Measurements from ENCODE around the gene TLE7.
A peak's percentile ranks its signal among the peaks of the same experiment; 100 is the strongest.

The TLE7 gene

DNA sequence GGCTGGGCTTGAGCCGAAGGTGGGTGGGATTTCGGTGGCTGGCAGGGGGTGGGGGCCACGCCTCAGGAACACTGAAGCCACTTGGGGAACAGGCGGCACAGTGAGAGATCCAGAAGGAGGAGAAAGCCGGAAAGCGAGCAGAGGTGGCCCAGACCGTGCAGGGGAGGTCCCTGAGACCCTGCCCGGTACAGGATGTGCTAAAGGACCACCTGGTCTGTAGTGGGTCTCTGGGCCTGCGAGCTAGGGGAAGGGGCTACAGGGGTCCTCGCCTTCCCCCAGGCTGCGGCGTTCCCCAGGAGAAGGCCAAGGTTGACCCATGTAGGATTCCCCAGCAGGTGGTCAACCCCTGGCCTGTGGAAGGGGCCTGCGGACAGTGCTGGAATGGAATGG, at the start of gene TLE7:
Gene TLE7, minus strand, starts transcription at position 4 of the 390 bp plus-strand sequence. CDS start 8,730 bp downstream, outside the sequence.
- FAIRE-seq: no peak

DNA sequence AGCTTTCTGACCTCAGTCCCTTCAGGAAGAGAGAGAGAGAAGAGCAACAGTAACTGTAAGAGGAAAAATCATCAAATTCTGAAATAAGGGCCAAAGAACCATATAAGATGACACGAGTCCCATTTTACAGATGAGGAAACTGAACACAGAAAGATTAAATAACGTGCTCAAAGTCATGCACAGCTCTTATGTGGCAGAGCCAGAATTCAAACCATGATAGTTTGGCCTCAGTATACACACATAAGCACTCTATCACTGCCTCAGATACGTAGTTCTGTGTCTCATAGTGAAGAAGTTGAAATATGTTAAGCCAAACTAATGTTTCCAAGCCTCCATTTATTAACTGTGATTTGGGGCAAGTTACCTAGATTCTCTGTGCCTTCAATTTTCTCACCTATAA, 49.2 kb upstream of the TLE7 start:
- FAIRE-seq: no peak

DNA sequence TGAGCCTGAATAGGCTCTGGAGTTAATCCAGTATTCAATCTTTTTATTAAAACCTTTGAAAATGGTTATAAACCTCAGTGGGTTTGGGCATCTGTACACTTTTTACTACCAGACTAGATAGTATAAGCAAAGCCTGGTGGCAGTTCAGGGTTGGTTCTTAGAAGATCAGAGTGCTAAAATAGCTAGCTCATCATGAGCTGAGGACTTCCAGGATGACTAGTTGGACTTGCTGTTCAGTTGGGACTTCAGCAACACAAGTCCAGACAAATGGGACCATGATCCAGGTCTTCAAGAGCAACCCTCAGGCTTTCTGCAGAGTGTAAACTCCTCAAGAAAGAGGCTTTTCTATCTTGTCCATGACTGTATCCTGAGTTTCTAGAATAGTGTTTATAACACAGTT, 48.5 kb upstream of the TLE7 start:
- FAIRE-seq: no peak

DNA sequence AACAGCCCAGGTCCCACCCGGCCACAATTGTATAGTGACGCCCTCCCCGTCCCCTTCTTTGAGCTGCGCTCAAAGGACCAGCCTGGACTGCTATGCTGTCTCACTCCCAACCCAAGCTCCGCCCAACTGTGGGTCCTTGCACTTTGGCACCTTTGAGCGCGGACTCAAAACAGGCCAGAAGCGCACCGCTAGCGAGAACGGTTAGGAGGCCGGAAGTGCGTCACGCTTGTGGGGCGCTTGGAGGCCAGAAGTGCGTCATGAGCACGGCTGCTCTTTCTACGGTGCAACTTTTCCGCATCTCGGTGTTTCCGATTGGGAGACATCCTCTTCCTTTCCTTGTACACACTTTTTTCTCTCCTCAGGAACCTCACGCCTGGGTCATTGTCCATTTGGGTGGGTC, 47.3 kb upstream of the TLE7 start, which contains the start of gene ZNF19:
Gene ZNF19, minus strand, starts transcription at position 203 of the 400 bp plus-strand sequence. CDS start 7,210 bp downstream, outside the sequence.
- FAIRE-seq: no peak

- peak; percentile 61 for FAIRE-seq
These were observed 42.4 kb upstream of the TLE7 start for GRCh38 chr16:71484006-71484893.

GRCh38 chr16:71482569-71482968, 40.7 kb upstream of the TLE7 start:
- FAIRE-seq: no peak

- FAIRE-seq: no peak
These were observed 39.1 kb upstream of the TLE7 start for GRCh38 chr16:71480956-71481355.

DNA sequence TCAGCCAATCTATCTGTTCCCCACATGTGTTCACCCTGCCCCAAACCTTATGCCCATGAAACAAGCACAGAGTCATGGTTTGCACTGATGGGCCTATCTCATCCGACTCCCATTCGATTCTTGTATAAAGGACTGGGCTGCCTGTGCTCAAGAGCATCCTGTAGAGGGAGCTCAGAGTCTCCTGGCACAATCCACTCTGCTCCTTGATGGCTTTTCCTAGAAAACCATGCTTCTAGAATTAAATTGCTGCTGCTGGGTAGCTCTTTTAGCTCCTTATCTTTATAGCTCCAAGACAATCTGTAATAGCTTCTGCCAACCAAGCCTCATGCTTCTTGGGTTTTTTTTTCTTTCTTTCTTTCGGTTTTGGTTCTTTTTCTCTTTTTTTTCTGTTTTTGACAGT, 37.6 kb upstream of the TLE7 start:
- peak; percentile 72 for FAIRE-seq

GRCh38 chr16:71476457-71477124, 34.7 kb upstream of the TLE7 start:
- no peak for FAIRE-seq

GRCh38 chr16:71474864-71475263, 33.0 kb upstream of the TLE7 start:
- no peak for FAIRE-seq

DNA sequence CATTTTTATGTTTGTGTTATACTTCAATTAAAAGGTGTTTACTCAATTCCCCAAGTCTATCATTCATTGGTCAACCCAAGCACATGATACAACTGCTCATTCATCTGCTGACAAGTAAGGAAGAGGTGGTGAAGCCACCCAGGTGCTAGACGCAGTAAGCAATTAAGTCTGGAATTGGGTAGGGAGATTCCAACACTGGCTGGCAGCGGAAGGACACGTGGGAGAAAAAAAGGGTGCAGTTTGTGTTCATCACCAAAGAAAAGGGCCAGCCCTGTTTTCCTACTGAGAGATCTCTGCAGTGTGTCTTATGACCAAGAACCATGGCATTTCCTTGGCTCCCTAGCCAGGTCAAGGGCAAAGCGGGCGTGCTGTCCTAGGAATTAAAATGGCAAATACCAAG, 32.0 kb upstream of the TLE7 start:
- FAIRE-seq: no peak

- no peak for FAIRE-seq
These were observed 31.1 kb upstream of the TLE7 start for GRCh38 chr16:71472931-71473330.

GRCh38 chr16:71472051-71472450, 30.2 kb upstream of the TLE7 start:
- no peak for FAIRE-seq

GRCh38 chr16:71467810-71468209, 26.0 kb upstream of the TLE7 start:
- FAIRE-seq: no peak

DNA sequence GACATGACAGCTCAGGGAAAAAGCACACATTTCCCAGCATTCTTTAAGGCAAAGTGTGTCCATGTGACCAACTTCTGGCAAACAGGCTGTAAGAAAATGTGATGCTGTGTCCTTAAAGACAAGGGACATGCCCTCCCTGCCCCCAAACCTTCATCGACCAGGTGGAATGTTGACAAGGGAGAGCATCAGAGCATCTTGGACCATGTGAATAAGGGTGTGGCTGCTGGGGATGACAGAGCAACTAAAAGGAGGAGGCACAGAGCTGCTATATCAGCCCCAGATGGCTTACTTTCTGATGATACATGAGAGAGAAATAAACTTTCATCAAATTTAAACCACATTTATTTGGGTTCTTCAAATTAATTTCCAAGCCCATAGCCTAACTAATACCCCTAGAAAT, 22.4 kb upstream of the TLE7 start:
- no peak for FAIRE-seq

DNA sequence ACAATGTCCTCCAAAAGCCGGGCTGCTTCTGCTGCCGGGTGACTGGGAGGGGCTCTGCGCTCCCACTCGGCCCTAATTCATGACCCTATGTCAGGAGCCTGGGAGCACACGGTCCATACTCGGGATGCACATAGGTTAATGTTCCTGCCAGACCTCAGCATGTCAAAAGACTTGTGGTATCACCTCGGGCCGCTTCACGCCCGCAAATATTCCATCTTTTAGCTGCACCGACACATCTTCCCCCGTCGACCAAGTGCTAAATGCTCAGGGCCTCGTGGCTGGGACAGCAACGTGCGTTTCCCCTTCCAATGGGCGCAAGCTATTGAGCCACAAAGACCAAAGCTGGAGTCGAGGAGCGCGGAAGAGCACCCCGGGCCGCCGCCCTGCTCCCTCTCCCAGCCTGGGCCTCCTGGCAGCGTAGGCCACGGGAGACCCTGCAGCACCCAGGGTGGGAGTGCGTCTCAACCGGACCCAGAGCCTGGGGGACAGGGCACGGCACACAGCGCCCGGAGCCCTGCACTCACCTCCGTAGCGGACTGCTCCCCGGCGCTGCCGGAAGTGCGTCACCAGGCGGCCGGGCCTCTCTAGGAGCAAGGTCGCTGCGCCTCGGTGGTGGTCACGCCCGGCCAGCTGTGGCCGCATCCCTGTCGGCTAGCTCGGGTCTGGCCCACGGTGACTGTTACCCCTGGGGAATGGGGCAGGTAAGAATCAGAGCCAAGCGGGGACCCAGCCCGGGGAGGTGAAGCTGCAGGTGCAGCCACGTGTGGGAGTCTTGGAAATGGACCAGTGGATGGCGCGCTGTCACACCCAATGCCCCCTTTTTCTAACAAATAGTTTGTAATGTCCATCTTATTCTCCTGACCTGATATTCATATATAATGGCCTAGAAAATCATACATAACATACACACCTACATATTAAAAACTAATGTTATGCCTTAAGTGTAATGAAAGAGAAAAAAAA, 20.1 kb upstream of the TLE7 start, which contains the start of gene ZNF23:
Gene ZNF23, minus strand, starts transcription at position 562 of the 963 bp plus-strand sequence. CDS start 5,451 bp downstream, outside the sequence.
- no peak for FAIRE-seq

- FAIRE-seq: no peak
These were observed 19.1 kb upstream of the TLE7 start for GRCh38 chr16:71460941-71461340.

DNA sequence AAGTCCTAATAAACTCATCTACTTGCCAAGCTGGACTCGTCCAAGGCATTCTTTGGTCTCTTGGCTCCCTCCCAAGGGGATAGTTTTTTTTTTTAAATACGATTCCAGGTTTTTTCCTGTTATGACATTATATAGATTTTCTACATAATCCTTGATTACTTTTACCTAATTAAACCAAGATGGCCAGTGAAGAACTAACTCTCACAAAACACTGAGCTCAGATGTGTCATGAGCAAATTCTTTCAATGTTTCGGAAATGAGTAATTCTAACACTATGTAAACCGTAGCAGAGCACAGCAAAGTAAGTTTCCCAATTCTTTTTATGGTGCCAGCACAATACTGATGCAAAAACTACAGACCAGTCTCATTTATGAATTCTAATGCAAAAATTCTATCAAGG, 18.4 kb upstream of the TLE7 start:
- FAIRE-seq: no peak

GRCh38 chr16:71459510-71459909, 17.7 kb upstream of the TLE7 start:
- FAIRE-seq: no peak

DNA sequence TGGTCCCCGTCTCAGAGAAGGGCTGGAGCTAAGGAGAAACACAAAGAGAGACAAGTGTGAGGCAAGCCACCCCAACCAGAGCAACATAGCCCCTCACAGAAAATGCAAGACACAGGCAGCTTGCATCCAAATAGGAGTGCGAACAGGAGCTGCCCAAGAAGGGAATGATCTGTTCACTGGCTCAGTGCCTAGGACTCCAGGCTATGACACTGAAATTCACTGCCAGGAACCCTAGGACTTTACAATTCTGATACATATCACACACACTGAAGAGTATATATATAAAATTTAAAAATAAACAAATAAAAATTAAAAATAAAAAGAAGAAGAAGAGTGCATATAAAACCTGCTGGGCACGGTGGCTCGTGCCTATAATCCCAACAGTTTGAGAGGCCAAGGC, 14.9 kb upstream of the TLE7 start:
- FAIRE-seq: no peak

- no peak for FAIRE-seq
These were observed 11.2 kb upstream of the TLE7 start for GRCh38 chr16:71453036-71453435.

GRCh38 chr16:71449020-71449419, 7.2 kb upstream of the TLE7 start:
- no peak for FAIRE-seq

Measured in TTC549 (cell line).